GM12878 (cell line): ENCODE data around the gene LRRN1.

ENCODE experiments used
- EGR1 ChIP-seq, 2 experiments: IDR thresholded peaks; 1 replicate in 1 of 2; 2 replicates in 1 of 2; pipeline ENCODE4 v1.6.1; 2011 to 2012; ENCODE audit warnings: low read depth in 2 of 2, low read length in 2 of 2, borderline replicate concordance in 1 of 2, mild to moderate bottlenecking in 1 of 2, moderate library complexity in 1 of 2
- POLR2AphosphoS2 ChIP-seq: IDR thresholded peaks from 2 replicates; pipeline ENCODE4 v1.6.1; 2011; ENCODE audit warnings: low read depth, mild to moderate bottlenecking, low read length, improper control_type of control experiment, moderate library complexity

GRCh38 chr3:3772338-3772737 lies 26.9 kb upstream of the LRRN1 start:
- no peak for TF ChIP-seq POLR2AphosphoS2
- TF ChIP-seq EGR1 (IDR thresholded peaks at IDR 0.05; ENCODE audit: borderline replicate concordance in 1 of 2, low read depth in 2 of 2, low read length in 2 of 2) = no peak
